ENCODE data around the gene LLCFC1.

Gene LLCFC1

DNA sequence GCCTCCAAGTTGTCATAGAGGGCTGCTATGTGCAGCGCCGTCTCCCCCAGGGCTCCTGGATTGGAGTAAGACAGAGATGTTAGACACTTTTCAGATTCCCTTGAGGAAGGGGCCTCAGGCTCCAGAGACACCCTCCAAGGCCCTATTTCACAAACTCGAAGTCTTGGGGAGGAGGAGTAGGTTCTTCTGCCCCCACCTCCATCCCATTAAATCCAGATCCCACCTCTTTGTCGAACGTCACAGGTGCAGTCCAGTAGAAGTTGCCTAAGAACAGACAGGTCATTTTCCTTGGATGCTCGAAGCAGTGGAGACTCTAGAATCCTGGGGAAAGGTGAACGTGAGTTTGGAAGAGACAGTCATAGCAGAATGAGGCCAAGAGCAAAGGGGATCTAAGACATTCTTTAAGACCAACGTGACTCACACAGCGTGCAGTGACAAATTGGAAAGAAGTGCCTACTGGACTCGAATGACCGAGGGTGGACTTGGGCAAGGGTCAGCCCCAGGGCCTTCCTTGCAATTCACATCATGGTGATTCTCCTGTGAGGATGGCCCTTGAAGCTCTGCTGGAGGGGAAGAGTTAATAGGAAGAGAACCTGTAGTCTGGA, 9.1 kb upstream of the LLCFC1 start:
- no peaks in the 10 kb centered on the region for H3K27me3 ChIP-seq (ENCODE audit: insufficient read depth, poor library complexity, severe bottlenecking)
- TF ChIP-seq, protein P1, sequence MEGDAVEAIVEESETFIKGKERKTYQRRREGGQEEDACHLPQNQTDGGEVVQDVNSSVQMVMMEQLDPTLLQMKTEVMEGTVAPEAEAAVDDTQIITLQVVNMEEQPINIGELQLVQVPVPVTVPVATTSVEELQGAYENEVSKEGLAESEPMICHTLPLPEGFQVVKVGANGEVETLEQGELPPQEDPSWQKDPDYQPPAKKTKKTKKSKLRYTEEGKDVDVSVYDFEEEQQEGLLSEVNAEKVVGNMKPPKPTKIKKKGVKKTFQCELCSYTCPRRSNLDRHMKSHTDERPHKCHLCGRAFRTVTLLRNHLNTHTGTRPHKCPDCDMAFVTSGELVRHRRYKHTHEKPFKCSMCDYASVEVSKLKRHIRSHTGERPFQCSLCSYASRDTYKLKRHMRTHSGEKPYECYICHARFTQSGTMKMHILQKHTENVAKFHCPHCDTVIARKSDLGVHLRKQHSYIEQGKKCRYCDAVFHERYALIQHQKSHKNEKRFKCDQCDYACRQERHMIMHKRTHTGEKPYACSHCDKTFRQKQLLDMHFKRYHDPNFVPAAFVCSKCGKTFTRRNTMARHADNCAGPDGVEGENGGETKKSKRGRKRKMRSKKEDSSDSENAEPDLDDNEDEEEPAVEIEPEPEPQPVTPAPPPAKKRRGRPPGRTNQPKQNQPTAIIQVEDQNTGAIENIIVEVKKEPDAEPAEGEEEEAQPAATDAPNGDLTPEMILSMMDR (IDR thresholded peaks at IDR 0.05; ENCODE audit: poor library complexity, severe bottlenecking) = no peak
- DNase-seq (ENCODE audit: low spot score) (no peak), ATAC-seq (ENCODE audit: low read depth) (no peak)
- H3K36me3 ChIP-seq (ENCODE audit: low read depth) = no peaks in the 10 kb centered on the region
- H3K9me3 ChIP-seq (ENCODE audit: severe bottlenecking) = no peaks in the 10 kb centered on the region
- H3K27ac ChIP-seq (ENCODE audit: poor library complexity, severe bottlenecking) = no peak overlapping the region
- H3K4me3 ChIP-seq (ENCODE audit: severe bottlenecking) = no peak overlapping the region
- H3K4me1 ChIP-seq (ENCODE audit: insufficient read depth, poor library complexity, severe bottlenecking) = no peaks in the 10 kb centered on the region

DNA sequence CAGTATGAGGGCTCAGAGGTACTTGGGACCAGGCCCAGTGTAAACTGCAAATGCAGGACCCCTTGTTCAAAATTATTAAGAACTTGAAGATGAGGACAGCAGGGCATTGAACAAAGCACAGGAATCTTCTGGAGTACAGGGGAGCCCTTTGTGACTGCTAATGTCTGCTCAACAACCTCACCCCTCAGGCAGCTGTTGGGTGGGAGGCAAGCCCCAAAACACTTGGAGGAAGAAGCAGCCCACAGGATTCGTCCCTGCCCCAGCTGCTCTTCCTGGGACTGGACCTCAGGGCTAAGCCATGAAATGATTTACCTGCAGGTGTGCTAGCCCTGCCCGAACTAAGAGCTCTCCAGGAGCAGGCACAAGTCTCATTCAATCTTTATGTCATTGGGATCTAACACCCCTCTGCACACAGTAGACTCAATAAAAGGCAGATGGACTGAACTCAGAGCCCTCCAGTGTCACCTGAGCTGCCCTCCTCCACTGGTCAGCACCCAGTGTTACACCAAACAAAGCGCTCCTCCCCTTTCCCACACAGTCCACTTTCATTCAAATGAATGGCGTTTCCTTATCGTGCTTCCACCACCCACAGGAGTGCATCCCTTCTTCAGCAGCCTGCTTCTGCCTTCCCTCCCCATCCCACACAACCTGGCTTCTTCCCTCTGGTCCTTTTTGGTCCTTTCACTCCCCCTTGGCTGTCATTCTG, 6.7 kb upstream of the LLCFC1 start:
- no peaks in the 10 kb centered on the region for H3K36me3 ChIP-seq (ENCODE audit: low read depth)
- no peaks in the 10 kb centered on the region for H3K4me1 ChIP-seq (ENCODE audit: insufficient read depth, poor library complexity, severe bottlenecking)
- TF ChIP-seq, protein P1 (IDR thresholded peaks at IDR 0.05; ENCODE audit: poor library complexity, severe bottlenecking) = no peak
- H3K9me3 ChIP-seq (ENCODE audit: severe bottlenecking) = no peaks in the 10 kb centered on the region
- H3K4me3 ChIP-seq (ENCODE audit: severe bottlenecking) = no peak overlapping the region
- no peak overlapping the region for H3K27ac ChIP-seq (ENCODE audit: poor library complexity, severe bottlenecking)
- no peaks in the 10 kb centered on the region for H3K27me3 ChIP-seq (ENCODE audit: insufficient read depth, poor library complexity, severe bottlenecking)
- DNase-seq (ENCODE audit: low spot score) (no peak), ATAC-seq (ENCODE audit: low read depth) (no peak)

DNA sequence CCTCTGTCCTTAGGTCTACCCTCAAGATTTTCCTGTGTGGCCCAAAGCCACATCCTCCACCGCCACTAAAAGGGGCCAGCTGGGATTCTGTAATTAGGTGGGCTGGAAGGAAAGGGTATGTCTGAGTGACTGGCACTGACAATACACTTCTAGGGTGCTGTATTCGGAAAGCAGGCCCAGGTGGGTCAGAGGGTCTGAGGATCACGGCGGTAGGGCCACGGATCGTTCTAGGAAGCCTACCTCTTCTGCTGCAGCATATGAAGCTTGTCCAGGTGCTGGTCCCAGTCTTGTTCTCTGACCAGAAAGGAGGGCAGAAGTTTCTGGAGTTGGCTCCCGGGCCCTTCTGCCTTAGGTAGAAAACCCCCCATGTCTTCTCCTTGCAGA, 6.2 kb upstream of the LLCFC1 start:
- Histone ChIP-seq H3K36me3 (ENCODE audit: low read depth) (no peaks in the 10 kb centered on the region), H3K27me3 (ENCODE audit: insufficient read depth, poor library complexity, severe bottlenecking) (no peaks in the 10 kb centered on the region), H3K9me3 (ENCODE audit: severe bottlenecking) (no peaks in the 10 kb centered on the region), H3K27ac (ENCODE audit: poor library complexity, severe bottlenecking) (no peak overlapping the region), H3K4me1 (ENCODE audit: insufficient read depth, poor library complexity, severe bottlenecking) (no peaks in the 10 kb centered on the region), H3K4me3 (ENCODE audit: severe bottlenecking) (no peak overlapping the region)
- ATAC-seq (ENCODE audit: low read depth) (no peak), DNase-seq (ENCODE audit: low spot score) (no peak)
- TF ChIP-seq, protein P1 (IDR thresholded peaks at IDR 0.05; ENCODE audit: poor library complexity, severe bottlenecking) = no peak

DNA sequence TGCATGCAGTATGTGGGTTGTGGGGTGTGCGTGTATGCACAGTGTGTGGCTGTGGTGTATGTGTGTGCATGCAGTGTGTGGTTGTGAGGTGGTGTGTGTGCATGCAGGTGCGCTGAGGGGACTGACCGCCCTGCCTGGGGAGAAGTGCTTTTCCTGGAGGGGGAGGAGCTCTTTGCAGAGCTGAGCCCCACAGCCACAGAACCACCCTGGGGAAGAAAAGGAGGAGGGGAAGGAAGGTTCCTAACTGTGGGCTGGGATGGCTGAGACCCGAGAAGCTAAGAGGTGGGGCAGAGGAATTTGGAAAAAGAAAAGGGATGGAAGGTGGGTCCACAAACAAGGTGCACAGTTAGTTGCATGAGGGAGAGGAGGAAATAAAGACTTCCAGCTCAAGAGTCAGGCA, 5.7 kb upstream of the LLCFC1 start, which contains the start of gene TRPV5:
Gene TRPV5, minus strand, starts transcription at position 123 of the 400 bp plus-strand sequence. CDS start 287 bp downstream, outside the sequence.
- H3K9me3 ChIP-seq (ENCODE audit: severe bottlenecking) = no peaks in the 10 kb centered on the region
- ATAC-seq (ENCODE audit: low read depth) (no peak), DNase-seq (ENCODE audit: low spot score) (no peak)
- H3K36me3 ChIP-seq (ENCODE audit: low read depth) = no peaks in the 10 kb centered on the region
- TF ChIP-seq, protein P1 (IDR thresholded peaks at IDR 0.05; ENCODE audit: poor library complexity, severe bottlenecking) = no peak
- no peak within 1 kb of the TSS for H3K4me3 ChIP-seq (ENCODE audit: severe bottlenecking)
- no peaks in the 10 kb centered on the region for H3K4me1 ChIP-seq (ENCODE audit: insufficient read depth, poor library complexity, severe bottlenecking)
- no peak within 1 kb of the TSS for H3K27ac ChIP-seq (ENCODE audit: poor library complexity, severe bottlenecking)
- H3K27me3 ChIP-seq (ENCODE audit: insufficient read depth, poor library complexity, severe bottlenecking) = no peaks in the 10 kb centered on the region

DNA sequence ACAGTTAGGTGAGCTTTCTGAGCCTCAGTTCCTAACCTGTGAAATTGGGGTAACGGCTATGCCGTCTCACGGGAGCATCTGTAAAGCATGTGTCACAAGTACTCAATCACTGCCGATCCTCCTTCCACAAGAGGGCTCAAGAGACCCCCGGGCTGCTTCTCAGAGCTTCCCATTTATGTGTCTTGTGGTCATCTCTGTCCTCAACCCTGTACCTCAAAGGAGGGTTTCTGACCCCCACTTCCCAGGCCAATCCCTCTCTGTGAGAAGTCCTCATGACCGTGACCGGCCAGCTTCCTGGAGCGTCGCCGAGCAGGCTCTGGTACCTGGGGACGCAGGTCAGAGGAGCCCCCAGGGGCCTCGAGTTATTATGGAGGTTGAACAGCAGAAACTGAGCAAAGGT, 5.2 kb upstream of the LLCFC1 start:
- ATAC-seq (ENCODE audit: low read depth) = no peak
- no peak for DNase-seq (ENCODE audit: low spot score)
- Histone ChIP-seq H3K9me3 (ENCODE audit: severe bottlenecking) (no peaks in the 10 kb centered on the region), H3K4me3 (ENCODE audit: severe bottlenecking) (no peak overlapping the region), H3K27ac (ENCODE audit: poor library complexity, severe bottlenecking) (no peak overlapping the region), H3K36me3 (ENCODE audit: low read depth) (no peaks in the 10 kb centered on the region), H3K27me3 (ENCODE audit: insufficient read depth, poor library complexity, severe bottlenecking) (no peaks in the 10 kb centered on the region), H3K4me1 (ENCODE audit: insufficient read depth, poor library complexity, severe bottlenecking) (no peaks in the 10 kb centered on the region)
- TF ChIP-seq, protein P1 (IDR thresholded peaks at IDR 0.05; ENCODE audit: poor library complexity, severe bottlenecking) = no peak

Data from RWPE2 (cell line).